Measurements from ENCODE around the gene SIRT3.

GRCh38 chr11:218815-219593 lies 17.1 kb downstream of the SIRT3 start:
- TF ChIP-seq CTCF (conservative IDR thresholded peaks at IDR 0.05 in 1 of 2, IDR thresholded peaks at IDR 0.05 in 1 of 2; ENCODE audit: low read depth in 1 of 2, low read length in 2 of 2), result no peak
- no peak for TF ChIP-seq EZH2 (IDR thresholded peaks at IDR 0.05; ENCODE audit: low read length, missing control alignments)
